Measurements from ENCODE around the gene SATB2.

The SATB2 gene

DNA sequence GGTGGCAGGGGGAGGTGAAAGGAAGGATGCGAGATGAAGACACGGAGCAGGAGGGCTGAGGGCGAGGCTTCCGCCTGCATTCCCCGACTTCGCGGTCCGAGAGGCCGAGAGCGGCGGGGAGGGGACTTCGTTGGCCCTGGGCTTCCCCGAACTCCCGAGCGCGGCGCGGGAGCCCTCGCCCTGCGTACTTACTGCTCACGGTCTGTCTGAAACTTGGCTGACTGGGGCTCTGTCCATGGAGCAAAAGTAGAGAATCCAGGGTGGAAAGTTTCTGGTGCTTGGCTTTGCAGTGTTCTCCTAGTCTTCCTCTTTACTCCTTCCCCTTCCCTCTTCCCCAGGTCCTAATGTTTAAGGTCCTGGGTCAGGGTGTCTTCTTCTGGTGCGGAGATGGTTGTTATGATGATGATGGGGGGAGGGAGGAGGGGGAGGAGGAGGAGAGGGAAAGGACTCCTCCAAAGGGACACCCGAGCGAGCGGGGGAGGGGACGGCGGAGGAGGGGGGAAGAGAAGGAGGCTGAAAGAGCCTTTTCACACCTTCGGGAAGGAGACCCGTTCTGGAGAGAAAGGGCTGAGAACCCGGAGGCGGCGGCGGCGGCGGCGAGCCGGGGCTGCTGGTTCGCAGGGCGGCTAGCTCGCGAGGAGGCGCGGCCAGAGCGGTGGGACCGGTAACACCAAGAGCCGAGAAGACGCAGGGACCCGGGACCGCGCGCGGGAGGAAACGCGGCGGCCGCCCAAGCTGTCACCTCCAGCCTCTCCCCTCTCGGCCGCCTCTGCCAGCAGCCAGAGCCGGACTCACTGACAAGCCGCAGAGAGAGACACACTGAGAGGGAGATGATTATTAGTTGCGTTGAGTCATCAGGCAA, at the start of gene SATB2:
Gene SATB2, minus strand, starts transcription at position 793 of the 862 bp plus-strand sequence. CDS start 1,902 bp downstream, outside the sequence.
- no peak for DNase-seq (ENCODE audit: low read depth)

- no peak for DNase-seq (ENCODE audit: low read depth)
Measured at GRCh38 chr2:199505755-199506403, 48.1 kb upstream of the SATB2 start.

DNA sequence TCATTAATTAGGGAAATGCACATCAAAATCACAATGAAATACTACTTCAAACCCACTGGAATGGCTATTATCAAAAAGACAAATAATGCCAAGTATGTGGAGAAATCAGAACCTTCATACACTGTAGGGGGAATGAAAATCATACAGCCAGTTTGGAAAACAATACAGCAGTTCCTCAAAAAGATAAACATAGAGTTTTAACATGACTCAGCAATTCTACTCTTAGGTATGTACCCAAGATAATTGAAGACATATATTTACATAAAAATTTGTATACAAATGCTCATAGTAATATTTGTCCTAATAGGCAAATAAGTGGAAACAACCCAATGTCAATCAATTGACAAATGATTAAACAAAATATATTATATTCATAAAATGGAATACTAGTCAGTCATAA, 45.4 kb upstream of the SATB2 start:
- no peak for DNase-seq (ENCODE audit: low read depth)

GRCh38 chr2:199499005-199499404, 41.3 kb upstream of the SATB2 start:
- no peak for DNase-seq (ENCODE audit: low read depth)

- no peak for DNase-seq (ENCODE audit: low read depth)
Measured at GRCh38 chr2:199495147-199495546, 37.4 kb upstream of the SATB2 start.

DNA sequence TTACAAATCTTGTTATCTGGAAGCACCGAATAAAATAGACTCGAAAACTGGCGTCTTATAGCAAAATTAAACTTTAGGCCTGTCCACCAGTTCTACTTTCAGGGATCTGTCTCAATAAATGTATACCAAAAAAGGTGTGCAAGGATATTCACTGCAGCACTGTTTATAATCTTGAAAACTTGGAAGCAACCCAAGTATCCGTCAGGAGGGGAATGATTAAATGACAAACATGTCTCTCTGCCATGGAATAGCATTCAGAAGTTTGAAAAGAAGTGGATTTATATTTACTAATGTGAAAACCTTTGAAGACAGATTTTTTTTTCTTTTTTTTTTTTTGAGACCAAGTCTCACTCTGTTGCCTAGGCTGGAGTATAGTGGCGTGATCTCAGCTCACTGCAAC, 32.3 kb upstream of the SATB2 start:
- DNase-seq (ENCODE audit: low read depth): no peak

GRCh38 chr2:199488772-199489400, 31.1 kb upstream of the SATB2 start:
- DNase-seq (ENCODE audit: low read depth): no peak

DNA sequence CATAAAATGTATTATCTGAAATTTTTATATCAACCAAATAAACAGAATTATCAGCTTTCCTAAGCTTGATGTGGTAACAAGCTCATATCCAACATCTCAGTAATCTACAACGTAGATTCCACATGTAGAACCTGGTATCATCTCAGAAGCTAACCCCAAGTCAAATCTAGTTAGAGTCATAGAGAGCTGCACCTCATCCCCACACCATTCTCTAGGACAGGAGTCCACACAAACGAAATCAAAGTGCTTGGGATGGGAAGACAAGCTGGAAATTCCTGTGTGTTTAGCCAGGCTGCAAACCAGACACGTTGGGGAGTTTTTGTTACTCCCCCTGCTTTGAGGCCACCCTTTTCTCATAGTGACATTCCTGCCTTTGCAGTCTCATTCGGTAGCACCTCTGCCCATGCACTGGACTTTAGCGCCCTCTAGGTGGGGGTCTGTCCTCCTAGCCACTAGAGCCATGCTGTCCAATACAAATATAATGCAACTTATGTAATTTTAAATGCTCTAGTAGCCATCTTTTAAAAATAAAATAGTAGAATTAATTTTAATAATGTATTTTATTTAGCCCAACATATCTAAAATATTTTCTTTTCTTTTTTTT, 28.1 kb upstream of the SATB2 start:
- no peak for DNase-seq (ENCODE audit: low read depth)

GRCh38 chr2:199484927-199485326, 27.2 kb upstream of the SATB2 start:
- DNase-seq (ENCODE audit: low read depth): no peak

DNA sequence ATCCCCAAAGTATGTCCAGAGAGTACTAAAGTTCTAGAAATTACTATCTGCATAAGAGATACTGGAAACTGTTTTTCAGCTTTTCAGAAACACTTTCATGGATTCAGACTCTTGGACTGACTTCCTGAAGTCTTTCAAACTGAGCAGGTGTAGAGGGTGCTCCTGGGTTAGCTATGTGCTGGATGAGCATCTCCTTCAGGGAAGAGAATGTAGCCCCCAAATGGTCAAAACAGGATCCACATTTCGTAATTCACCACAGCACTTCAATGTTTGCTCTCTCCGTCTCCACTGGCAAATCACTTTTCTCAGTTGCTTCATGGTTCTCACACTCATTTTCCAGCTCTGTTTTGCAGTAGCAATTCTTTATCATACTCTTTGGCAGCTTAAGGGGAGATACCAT, 23.2 kb upstream of the SATB2 start:
- no peak for DNase-seq (ENCODE audit: low read depth)

DNA sequence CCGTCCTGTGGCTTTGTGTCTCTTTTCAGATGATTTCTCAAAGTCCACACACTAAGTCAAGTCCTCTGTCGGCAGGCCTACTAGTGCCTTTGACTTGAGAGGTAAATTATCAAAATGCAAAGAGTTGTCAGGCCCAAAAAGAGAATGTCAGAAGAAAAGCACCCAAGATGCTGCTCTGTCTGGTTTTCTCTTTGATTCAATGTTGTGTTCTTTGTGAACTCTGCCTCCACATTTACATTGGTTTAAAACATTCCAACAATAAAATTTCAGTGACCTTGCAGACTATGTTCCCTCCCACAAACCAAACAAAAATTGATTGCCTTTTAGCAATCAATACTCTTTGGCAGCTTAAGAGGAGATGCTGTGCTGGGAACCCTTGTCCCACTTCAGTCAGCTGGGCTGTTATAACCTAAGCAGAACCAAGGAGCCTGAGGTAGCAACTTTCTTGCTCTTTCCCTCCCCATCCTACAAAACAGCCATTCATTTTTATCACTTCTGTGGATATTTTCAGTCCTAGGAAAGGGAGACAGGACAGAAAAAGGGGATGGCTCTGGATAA, 19.6 kb upstream of the SATB2 start:
- no peak for DNase-seq (ENCODE audit: low read depth)

DNA sequence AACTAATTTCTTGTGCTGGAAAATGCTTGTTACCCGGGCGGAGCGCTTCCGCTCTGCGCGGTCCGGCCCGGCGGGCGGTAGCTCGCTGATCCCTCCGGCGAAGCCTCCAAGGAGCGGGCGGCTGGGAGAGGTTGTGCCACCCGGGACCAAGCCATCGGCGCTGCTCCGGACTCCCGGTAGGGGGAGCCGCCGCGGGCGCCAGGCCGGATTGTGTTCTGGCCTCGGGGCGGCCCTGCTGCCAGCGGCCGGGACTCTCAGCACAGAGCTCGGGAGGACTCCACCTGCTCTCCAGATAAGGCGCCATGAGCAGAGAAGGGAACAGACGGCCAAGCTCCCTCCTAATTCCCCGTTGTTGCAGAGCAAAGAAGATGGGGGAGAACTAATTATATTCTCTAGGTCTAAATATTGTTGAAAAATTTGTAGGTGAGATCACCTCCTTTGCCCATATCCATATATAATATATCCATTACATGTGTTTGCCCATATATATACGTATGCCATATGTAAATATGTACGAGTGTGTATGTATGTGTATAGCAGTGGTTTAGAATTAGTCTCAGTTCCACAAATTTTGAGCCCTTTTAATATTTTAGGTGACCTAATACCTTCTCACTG, 13.8 kb upstream of the SATB2 start:
- DNase-seq (ENCODE audit: low read depth): no peak

DNA sequence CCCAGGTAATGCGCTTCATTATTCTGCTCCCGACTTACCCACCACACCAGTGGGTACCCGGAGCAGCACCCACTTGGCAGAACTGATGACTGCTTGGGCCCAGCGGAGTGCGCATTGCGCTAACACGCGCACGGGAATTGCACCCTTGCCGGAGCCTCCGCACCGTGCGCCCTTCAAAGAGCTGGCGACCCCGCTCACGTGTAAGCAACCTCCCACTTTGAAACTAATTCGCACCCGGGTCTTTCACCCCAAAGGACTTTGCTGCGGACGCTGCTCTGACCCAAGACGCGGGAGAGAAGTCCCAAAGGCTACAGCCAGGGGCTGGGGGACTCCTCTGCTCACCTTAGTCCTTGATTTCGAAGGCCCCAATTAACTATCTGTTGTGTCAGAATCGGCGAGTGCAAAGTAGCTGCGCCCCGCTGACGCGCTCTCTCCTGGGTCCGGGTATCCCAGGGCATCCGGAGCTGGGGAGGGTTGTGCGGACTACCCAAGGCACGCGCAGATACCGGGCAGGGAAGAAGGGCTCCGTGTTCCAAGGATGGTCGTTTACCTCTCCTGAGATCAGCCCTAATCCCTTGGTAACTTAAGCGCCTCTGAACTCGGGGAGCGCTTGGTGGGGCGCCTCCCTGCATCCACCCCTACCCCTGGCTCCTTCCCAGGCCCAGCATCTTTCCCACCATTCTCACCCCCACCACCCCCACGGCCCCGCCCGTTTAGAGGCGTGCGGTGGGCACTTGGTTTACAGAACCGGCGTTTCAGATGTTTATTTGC, 13.1 kb upstream of the SATB2 start:
- DNase-seq (ENCODE audit: low read depth): no peak

DNA sequence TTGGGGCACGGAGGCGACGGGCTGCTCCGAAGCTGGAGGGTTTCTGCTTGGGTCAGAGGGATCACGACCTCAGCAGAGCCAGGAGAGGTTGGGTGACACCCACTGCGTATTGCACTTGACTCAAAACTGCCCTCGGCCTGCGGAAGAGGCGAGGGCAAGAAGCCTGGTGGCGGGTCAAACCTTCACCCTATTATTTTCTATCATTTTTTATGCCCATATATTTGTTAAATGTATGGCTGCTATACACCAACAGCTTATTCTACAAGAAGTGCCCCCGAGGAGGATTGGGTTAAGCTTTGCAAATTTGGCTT, 12.6 kb upstream of the SATB2 start:
- no peak for DNase-seq (ENCODE audit: low read depth)

- no peak for DNase-seq (ENCODE audit: low read depth)
Measured at GRCh38 chr2:199469514-199470360, 12.0 kb upstream of the SATB2 start.

DNA sequence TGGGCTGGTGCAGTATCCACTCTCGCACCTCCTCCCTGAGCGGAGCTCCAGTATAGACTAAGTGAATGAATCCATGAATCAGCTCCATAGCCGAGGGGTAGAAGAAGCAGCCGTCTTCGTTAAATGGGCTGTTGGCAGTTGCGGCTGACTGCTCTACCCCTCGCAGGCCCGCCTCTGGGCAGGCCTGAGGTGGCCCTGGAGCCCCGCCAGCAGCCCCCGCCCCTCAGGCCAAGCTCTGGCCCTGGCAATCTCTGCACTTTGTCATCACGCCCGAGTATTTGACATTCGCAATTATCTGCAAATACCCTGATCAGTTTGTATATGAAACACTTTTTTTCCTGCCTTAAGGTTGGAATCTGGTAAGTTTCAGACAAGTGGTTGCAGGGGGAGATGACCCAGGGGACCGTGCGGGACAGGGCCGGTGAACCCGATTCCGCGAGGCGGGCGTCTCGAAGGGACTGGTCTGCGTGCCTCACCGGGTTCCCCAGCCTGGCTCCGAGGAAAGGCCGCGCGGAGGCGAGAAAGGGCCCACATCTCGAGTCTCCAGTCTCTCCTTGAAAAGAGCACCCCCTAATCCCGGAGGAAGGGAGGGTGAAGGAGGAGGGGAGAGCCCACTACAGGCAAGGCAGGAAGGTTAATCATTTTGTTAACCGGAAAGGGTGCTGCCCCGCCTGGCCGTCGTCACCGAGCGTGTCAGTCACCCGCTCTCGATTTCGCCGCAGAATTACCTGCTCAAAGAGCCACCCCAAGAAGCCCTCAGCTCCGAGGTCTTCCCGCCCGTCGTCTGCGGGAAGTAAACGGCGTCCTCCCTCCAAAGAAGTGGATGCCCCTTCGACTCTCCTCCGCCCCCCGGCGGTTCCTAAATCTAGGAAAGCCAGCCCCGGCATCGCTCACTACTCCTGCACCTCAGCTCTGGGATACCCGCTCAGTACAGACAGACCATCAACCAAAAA, 11.1 kb upstream of the SATB2 start:
- DNase-seq (ENCODE audit: low read depth): no peak

DNA sequence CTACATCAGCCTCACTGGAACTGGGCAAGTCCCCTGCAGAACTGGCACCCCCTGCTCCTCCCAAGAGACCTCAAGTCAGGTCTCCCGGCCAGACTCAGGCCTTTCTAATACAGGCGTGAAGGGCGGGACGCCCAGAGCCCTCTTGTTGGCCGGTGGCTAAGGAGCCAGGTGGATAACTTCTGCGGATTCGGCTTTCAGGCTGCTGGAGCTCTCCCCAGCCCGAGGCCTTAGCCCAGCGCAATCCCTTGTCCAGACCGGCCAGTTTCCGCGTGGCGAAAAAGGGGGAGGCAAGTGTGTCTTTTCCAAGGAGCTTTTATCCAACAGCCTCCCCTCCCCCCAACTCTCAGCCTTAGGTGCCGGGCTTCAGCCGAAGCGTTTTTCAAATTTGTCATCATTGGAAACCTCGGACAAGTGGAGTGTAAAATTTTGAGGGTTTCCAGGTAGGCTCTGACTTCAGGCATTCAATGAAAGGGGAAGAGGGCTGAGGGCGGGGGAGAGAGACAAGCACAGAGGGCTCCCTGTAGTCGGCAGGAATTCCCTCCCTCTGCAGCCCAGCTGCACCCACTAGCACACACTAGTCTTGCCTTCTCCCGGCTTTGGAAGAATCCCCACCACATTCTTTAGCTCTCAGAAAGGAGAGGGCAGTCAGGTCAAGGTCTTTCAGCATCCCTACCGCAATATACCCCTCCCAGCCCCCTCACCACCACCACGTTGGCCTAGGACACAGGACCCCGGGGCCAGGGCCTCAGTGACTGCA, 9.5 kb upstream of the SATB2 start:
- no peak for DNase-seq (ENCODE audit: low read depth)

DNA sequence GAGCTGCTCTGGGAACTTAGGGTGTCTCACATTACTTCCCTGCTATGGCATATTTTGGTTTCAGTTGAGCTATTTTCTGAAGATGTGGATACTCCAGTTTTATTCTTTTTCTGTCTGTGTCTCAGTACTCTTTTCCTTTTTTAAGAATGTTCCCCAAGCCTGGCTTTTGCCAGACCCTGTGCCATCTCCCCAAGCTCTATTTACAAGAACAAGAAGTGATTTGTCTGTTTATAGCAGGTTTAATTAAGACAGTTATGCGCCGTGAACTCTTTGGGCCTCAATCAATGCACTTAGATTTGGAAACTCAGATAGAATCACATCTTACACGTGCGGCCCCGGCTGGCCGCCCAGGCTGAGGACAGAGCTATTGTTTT, 8.9 kb upstream of the SATB2 start:
- no peak for DNase-seq (ENCODE audit: low read depth)
